SK-N-SH (cell line): ENCODE results near the gene MRPS23. TPM values are rescaled to one million over a fixed set of nuclear protein-coding genes. Genes with fewer than 3 reads are reported as not detected.

Source experiments
- EZH2phosphoT487 ChIP-seq: fragments of 200-600 bp; sonication (generic); IDR thresholded peaks from 2 replicates; pipeline ENCODE4 v1.6.1; 2017; ENCODE audit warnings: low read depth, mixed run types, mild to moderate bottlenecking, antibody characterized with exemption, moderate library complexity, borderline replicate concordance
- FOSL2 ChIP-seq: IDR thresholded peaks from 2 replicates; pipeline ENCODE4 v1.4.0; 2012; ENCODE audit warnings: low read depth, mild to moderate bottlenecking, moderate library complexity, borderline replicate concordance
- FOXJ3 ChIP-seq: sonication (generic); formaldehyde crosslinking; IDR thresholded peaks from 2 replicates; pipeline ENCODE4 v1.5.1; 2020; ENCODE audit warnings: mild to moderate bottlenecking, missing genetic modification reagents
- GABPA ChIP-seq: IDR thresholded peaks from 2 replicates; pipeline ENCODE4 v1.4.0; 2012; ENCODE audit warnings: low read depth, mild to moderate bottlenecking
- MXI1 ChIP-seq: IDR thresholded peaks from 2 replicates; pipeline ENCODE4 v1.6.1; 2012; ENCODE audit warnings: mild to moderate bottlenecking, low read depth, low read length, improper control_type of control experiment
- POLR2AphosphoS5 ChIP-seq: IDR thresholded peaks from 2 replicates; pipeline ENCODE4 v1.6.1; 2012; ENCODE audit warnings: low read depth, low read length
- RCOR1 ChIP-seq: fragments of 150-350 bp; IDR thresholded peaks from 2 replicates; pipeline ENCODE4 v1.6.1; 2017; ENCODE audit warnings: antibody characterized with exemption, low read length
- SIN3A ChIP-seq: IDR thresholded peaks from 2 replicates; pipeline ENCODE4 v1.6.1; 2012; ENCODE audit warnings: low read depth, mild to moderate bottlenecking, low read length, moderate library complexity, borderline replicate concordance
- SMC3 ChIP-seq: IDR thresholded peaks from 2 replicates; pipeline ENCODE4 v1.6.1; 2012; ENCODE audit warnings: low read depth, low read length, improper control_type of control experiment
- TAF1 ChIP-seq: IDR thresholded peaks from 2 replicates; pipeline ENCODE4 v1.6.1; 2012; ENCODE audit warnings: low read depth, mild to moderate bottlenecking, low read length, moderate library complexity, borderline replicate concordance
- TEAD4 ChIP-seq: IDR thresholded peaks from 2 replicates; pipeline ENCODE4 v1.4.0; 2012; ENCODE audit warnings: mild to moderate bottlenecking, borderline replicate concordance; ENCODE audit not compliant: insufficient read depth
- YY1 ChIP-seq: IDR thresholded peaks from 2 replicates; pipeline ENCODE4 v1.4.0; 2012; ENCODE audit warnings: low read depth, mild to moderate bottlenecking
- polyA plus RNA-seq, 3 experiments: library from polyadenylated mRNA; depleted of rRNA; stranded (reverse); fragments of >200 nt; gene quantifications; 2 replicates each; pipeline ENCODE4 v1.2.3, GENCODE V29; 2012
- TF ChIP-seq, protein P1 (sequence below): IDR thresholded peaks from 2 replicates; pipeline ENCODE4 v1.6.1; 2012; ENCODE audit warnings: mild to moderate bottlenecking, low read depth, low read length, moderate library complexity
- TF ChIP-seq, protein P2 (sequence below): fragments of 150-350 bp; IDR thresholded peaks from 2 replicates; pipeline ENCODE4 v1.6.1; 2017; ENCODE audit warnings: antibody characterized with exemption, low read length, low read depth, borderline replicate concordance
- TF ChIP-seq, protein P3 (sequence below): IDR thresholded peaks from 2 replicates; pipeline ENCODE4 v1.4.0; 2012; ENCODE audit warnings: low read depth, borderline replicate concordance
- TF ChIP-seq, protein P4 (sequence below): IDR thresholded peaks from 2 replicates; pipeline ENCODE4 v1.4.0; 2012; ENCODE audit warnings: low read depth, borderline replicate concordance
- TF ChIP-seq, protein P5 (sequence below): fragments of 200-600 bp; sonication (generic); IDR thresholded peaks from 2 replicates; pipeline ENCODE4 v1.6.1; 2017; ENCODE audit warnings: antibody characterized with exemption, mild to moderate bottlenecking, moderate library complexity

MRPS23 gene
- polyA plus RNA-seq, 1 of the 3 experiments (the other 2 are of a cell fraction) = 105 TPM

DNA sequence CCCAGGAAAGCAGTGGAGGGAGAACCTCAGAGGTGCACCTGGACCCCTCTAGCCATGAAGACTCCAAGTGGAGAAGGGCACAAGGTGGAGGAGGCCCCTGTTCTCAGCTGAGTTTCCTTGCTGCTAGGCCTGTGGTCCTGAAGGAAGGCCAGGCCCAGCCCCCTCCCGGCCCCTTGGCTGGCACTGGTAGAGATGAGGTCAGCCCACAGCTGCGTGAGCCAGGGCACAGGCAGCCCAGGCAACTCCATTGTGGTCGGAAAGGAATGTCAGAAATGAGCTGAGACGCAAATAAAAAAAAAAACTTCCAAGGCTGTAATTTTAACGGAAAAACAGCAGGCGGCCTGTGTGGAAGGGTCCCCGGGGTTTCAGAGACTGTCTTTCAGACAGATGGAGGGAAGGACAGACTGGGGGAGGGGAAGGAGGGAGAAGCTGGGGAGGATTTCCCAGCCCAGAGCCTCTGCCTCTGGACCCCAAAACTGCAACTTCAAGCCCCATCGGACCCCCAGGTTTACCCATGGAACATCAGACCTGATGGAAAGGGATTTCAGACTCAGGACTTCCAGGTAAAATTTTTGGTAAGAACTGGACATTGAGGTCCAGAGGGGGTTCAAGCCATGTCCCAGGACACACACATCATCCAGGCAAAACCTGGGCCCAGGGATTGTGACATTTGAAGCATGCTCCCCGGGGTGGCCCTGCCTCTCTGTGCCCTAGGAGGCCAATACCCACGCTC is 25.6 kb upstream of the MRPS23 start (continued):
- TF ChIP-seq, protein P1, sequence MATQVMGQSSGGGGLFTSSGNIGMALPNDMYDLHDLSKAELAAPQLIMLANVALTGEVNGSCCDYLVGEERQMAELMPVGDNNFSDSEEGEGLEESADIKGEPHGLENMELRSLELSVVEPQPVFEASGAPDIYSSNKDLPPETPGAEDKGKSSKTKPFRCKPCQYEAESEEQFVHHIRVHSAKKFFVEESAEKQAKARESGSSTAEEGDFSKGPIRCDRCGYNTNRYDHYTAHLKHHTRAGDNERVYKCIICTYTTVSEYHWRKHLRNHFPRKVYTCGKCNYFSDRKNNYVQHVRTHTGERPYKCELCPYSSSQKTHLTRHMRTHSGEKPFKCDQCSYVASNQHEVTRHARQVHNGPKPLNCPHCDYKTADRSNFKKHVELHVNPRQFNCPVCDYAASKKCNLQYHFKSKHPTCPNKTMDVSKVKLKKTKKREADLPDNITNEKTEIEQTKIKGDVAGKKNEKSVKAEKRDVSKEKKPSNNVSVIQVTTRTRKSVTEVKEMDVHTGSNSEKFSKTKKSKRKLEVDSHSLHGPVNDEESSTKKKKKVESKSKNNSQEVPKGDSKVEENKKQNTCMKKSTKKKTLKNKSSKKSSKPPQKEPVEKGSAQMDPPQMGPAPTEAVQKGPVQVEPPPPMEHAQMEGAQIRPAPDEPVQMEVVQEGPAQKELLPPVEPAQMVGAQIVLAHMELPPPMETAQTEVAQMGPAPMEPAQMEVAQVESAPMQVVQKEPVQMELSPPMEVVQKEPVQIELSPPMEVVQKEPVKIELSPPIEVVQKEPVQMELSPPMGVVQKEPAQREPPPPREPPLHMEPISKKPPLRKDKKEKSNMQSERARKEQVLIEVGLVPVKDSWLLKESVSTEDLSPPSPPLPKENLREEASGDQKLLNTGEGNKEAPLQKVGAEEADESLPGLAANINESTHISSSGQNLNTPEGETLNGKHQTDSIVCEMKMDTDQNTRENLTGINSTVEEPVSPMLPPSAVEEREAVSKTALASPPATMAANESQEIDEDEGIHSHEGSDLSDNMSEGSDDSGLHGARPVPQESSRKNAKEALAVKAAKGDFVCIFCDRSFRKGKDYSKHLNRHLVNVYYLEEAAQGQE = peak; percentile 79
- TF ChIP-seq, protein P2, sequence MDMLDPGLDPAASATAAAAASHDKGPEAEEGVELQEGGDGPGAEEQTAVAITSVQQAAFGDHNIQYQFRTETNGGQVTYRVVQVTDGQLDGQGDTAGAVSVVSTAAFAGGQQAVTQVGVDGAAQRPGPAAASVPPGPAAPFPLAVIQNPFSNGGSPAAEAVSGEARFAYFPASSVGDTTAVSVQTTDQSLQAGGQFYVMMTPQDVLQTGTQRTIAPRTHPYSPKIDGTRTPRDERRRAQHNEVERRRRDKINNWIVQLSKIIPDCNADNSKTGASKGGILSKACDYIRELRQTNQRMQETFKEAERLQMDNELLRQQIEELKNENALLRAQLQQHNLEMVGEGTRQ = no peak
- TF ChIP-seq FOSL2 = peak; percentile 96
- no peak for TF ChIP-seq MXI1
- TF ChIP-seq, protein P3, sequence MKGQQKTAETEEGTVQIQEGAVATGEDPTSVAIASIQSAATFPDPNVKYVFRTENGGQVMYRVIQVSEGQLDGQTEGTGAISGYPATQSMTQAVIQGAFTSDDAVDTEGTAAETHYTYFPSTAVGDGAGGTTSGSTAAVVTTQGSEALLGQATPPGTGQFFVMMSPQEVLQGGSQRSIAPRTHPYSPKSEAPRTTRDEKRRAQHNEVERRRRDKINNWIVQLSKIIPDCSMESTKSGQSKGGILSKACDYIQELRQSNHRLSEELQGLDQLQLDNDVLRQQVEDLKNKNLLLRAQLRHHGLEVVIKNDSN = peak; percentile 38; the same call in 1 of the 2 replicates
- TF ChIP-seq EZH2phosphoT487 = no peak
- TF ChIP-seq, protein P4, sequence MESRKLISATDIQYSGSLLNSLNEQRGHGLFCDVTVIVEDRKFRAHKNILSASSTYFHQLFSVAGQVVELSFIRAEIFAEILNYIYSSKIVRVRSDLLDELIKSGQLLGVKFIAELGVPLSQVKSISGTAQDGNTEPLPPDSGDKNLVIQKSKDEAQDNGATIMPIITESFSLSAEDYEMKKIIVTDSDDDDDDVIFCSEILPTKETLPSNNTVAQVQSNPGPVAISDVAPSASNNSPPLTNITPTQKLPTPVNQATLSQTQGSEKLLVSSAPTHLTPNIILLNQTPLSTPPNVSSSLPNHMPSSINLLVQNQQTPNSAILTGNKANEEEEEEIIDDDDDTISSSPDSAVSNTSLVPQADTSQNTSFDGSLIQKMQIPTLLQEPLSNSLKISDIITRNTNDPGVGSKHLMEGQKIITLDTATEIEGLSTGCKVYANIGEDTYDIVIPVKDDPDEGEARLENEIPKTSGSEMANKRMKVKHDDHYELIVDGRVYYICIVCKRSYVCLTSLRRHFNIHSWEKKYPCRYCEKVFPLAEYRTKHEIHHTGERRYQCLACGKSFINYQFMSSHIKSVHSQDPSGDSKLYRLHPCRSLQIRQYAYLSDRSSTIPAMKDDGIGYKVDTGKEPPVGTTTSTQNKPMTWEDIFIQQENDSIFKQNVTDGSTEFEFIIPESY = peak; percentile 79
- TF ChIP-seq GABPA = peak; percentile 32; the same call in 1 of the 2 replicates
- peak; percentile 70 for TF ChIP-seq SMC3
- peak; percentile 86 for TF ChIP-seq POLR2AphosphoS5
- no peak for TF ChIP-seq RCOR1
- TF ChIP-seq SIN3A = peak; percentile 78
- TF ChIP-seq YY1 = no peak; the same call in 1 of the 2 replicates
- peak; percentile 99 for TF ChIP-seq TEAD4
- TF ChIP-seq, protein P5, sequence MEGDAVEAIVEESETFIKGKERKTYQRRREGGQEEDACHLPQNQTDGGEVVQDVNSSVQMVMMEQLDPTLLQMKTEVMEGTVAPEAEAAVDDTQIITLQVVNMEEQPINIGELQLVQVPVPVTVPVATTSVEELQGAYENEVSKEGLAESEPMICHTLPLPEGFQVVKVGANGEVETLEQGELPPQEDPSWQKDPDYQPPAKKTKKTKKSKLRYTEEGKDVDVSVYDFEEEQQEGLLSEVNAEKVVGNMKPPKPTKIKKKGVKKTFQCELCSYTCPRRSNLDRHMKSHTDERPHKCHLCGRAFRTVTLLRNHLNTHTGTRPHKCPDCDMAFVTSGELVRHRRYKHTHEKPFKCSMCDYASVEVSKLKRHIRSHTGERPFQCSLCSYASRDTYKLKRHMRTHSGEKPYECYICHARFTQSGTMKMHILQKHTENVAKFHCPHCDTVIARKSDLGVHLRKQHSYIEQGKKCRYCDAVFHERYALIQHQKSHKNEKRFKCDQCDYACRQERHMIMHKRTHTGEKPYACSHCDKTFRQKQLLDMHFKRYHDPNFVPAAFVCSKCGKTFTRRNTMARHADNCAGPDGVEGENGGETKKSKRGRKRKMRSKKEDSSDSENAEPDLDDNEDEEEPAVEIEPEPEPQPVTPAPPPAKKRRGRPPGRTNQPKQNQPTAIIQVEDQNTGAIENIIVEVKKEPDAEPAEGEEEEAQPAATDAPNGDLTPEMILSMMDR = peak; percentile 80
- TF ChIP-seq TAF1 = 0 out of 2 replicates have a peak, but pooled peaks have one; percentile 65
- no peak for TF ChIP-seq FOXJ3 (CRISPR knock-in tag)
- TF ChIP-seq, all 33 proteins: peak for 22
